Measurements from ENCODE around the gene TNNC1. TPM values are rescaled to one million over a fixed set of nuclear protein-coding genes. Genes with fewer than 3 reads are reported as not detected.

The TNNC1 gene
- total and polyA plus RNA-seq, 2 of the 13 experiments (the other 11 are each of a cell fraction or from before 2014, with no cell fraction given) = 11.8 to 36.4 TPM

DNA sequence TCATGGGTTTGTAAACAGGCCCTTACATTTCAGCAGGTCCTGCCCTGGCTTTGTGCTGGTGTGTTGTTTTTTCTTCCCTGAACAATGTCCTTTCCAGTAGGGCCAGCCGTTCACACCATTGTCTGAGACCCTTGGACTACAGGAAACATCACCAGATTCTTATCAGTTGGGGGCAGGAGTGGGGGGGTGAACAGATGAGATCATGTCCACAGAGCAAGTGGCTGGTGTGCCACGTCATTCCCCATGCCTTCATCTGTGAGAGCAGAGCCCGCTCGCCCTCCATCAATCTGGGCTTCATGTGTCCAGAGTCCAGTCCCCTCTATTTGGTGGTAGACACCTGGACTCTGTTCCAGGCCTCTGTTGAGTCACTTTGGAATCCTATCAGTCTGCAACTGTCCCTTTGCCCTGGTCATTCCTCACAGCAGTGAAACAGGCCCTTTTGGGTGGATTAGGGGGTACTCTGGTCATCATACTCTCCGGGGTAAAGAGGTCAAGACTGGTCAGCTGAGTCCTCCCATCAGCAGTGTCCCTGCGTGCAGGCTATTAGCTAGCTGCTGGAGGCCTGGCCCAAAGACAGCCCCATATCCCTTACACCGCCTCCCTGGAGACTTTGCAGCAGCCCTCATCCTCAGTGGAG is 23.9 kb downstream of the TNNC1 start (continued):
- TF ChIP-seq GMEB1 (CRISPR knock-in tag; IDR thresholded peaks at IDR 0.05; ENCODE audit: borderline replicate concordance) (peak; percentile 63; the same call in 1 of the 2 replicates), HOXA5 (CRISPR knock-in tag; IDR thresholded peaks at IDR 0.05) (0 out of 2 replicates have a peak, but pooled peaks have one; percentile 55), PHF5A (CRISPR knock-in tag; IDR thresholded peaks at IDR 0.05; ENCODE audit: low read depth, unreplicated experiment) (peak; percentile 89), SNAPC2 (CRISPR knock-in tag; IDR thresholded peaks at IDR 0.05) (peak; percentile 48; the same call in 1 of the 2 replicates), SOX6 (IDR thresholded peaks at IDR 0.05) (no peak), SOX6 (CRISPR knock-in tag; IDR thresholded peaks at IDR 0.05) (peak; percentile 100), WIZ (CRISPR knock-in tag; IDR thresholded peaks at IDR 0.05) (peak; percentile 43; the same call in 1 of the 2 replicates), GTF2F1 (IDR thresholded peaks at IDR 0.05; ENCODE audit: low read length) (no peak), SALL1 (CRISPR knock-in tag; IDR thresholded peaks at IDR 0.05) (peak; percentile 92), ZNF549 (CRISPR knock-in tag; IDR thresholded peaks at IDR 0.05) (no peak), SALL2 (CRISPR knock-in tag; IDR thresholded peaks at IDR 0.05) (peak; percentile 80; the same call in 1 of the 2 replicates), ADNP (CRISPR knock-in tag; IDR thresholded peaks at IDR 0.05) (no peak), ZNF430 (CRISPR knock-in tag; IDR thresholded peaks at IDR 0.05) (peak; percentile 49; the same call in 1 of the 2 replicates), SOX13 (IDR thresholded peaks at IDR 0.05) (peak; percentile 100), SOX13 (CRISPR knock-in tag; conservative IDR thresholded peaks at IDR 0.05 in 1 of 2, IDR thresholded peaks at IDR 0.05 in 1 of 2) (peak in 1 of 2 experiments; percentile 98; a peak in 2 of 4 replicates), ATF6 (CRISPR knock-in tag; conservative IDR thresholded peaks at IDR 0.05) (no peak), SPEN (CRISPR knock-in tag; IDR thresholded peaks at IDR 0.05; ENCODE audit: low read depth) (peak; percentile 84), KDM3A (CRISPR knock-in tag; IDR thresholded peaks at IDR 0.05; ENCODE audit: low read depth) (0 out of 2 replicates have a peak, but pooled peaks have one; percentile 26), ZNF414 (CRISPR knock-in tag; IDR thresholded peaks at IDR 0.05) (peak; percentile 69; the same call in 1 of the 2 replicates), ZNF329 (CRISPR knock-in tag; IDR thresholded peaks at IDR 0.05; ENCODE audit: low read depth) (no peak)
- TF ChIP-seq, protein P1, sequence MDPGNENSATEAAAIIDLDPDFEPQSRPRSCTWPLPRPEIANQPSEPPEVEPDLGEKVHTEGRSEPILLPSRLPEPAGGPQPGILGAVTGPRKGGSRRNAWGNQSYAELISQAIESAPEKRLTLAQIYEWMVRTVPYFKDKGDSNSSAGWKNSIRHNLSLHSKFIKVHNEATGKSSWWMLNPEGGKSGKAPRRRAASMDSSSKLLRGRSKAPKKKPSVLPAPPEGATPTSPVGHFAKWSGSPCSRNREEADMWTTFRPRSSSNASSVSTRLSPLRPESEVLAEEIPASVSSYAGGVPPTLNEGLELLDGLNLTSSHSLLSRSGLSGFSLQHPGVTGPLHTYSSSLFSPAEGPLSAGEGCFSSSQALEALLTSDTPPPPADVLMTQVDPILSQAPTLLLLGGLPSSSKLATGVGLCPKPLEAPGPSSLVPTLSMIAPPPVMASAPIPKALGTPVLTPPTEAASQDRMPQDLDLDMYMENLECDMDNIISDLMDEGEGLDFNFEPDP (CRISPR knock-in tag; conservative IDR thresholded peaks at IDR 0.05) = no peak
- TF ChIP-seq, protein P2, sequence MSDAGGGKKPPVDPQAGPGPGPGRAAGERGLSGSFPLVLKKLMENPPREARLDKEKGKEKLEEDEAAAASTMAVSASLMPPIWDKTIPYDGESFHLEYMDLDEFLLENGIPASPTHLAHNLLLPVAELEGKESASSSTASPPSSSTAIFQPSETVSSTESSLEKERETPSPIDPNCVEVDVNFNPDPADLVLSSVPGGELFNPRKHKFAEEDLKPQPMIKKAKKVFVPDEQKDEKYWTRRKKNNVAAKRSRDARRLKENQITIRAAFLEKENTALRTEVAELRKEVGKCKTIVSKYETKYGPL (CRISPR knock-in tag; IDR thresholded peaks at IDR 0.05) = no peak
- TF ChIP-seq, protein P3, sequence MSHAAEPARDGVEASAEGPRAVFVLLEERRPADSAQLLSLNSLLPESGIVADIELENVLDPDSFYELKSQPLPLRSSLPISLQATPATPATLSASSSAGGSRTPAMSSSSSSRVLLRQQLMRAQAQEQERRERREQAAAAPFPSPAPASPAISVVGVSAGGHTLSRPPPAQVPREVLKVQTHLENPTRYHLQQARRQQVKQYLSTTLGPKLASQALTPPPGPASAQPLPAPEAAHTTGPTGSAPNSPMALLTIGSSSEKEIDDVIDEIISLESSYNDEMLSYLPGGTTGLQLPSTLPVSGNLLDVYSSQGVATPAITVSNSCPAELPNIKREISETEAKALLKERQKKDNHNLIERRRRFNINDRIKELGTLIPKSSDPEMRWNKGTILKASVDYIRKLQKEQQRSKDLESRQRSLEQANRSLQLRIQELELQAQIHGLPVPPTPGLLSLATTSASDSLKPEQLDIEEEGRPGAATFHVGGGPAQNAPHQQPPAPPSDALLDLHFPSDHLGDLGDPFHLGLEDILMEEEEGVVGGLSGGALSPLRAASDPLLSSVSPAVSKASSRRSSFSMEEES (CRISPR knock-in tag; IDR thresholded peaks at IDR 0.05) = peak; percentile 28; the same call in 1 of the 2 replicates

All from HepG2 (cell line).